Neutrophil (primary cell): ENCODE results near the gene NBDY.
"Not testable (repeated sequence)": the region's sequence is repeated elsewhere in the genome, so short reads cannot be mapped to it uniquely, and the experiment has no call there.

ENCODE experiments used
- H3K27ac ChIP-seq: fragments of 200-600 bp; sonication (generic); 2 replicates; pipeline ENCODE4 v1.5.1; 2016; ENCODE audit warnings: mild to moderate bottlenecking, moderate library complexity
- H3K27me3 ChIP-seq: fragments of 200-600 bp; sonication (generic); 2 replicates; pipeline ENCODE4 v1.6.0; 2016; ENCODE audit warnings: mild to moderate bottlenecking
- H3K36me3 ChIP-seq: fragments of 200-600 bp; sonication (generic); 2 replicates; pipeline ENCODE4 v1.5.1; 2017
- H3K4me1 ChIP-seq, 2 experiments: fragments of 200-600 bp in 1 of 2; sonication (generic) in 1 of 2; 1 replicate in 1 of 2; 2 replicates in 1 of 2; pipeline versions ENCODE4 v1.5.1 to v1.6.1; 2013 to 2016; ENCODE audit warnings: low read depth in 1 of 2, low read length in 1 of 2, mild to moderate bottlenecking in 1 of 2, moderate library complexity in 1 of 2; ENCODE audit not compliant: control insufficient read depth in 1 of 2, insufficient read depth in 1 of 2
- H3K4me3 ChIP-seq, 2 experiments: fragments of 200-600 bp in 1 of 2; sonication (generic) in 1 of 2; 1 replicate in 1 of 2; 2 replicates in 1 of 2; pipeline ENCODE4 v1.5.1; 2013 to 2016; ENCODE audit warnings: low read depth in 1 of 2, low read length in 1 of 2, mild to moderate bottlenecking in 1 of 2, moderate library complexity in 1 of 2
- H3K9me3 ChIP-seq: fragments of 200-600 bp; sonication (generic); 2 replicates; pipeline ENCODE4 v1.5.1; 2016
- CTCF ChIP-seq: fragments of 200-600 bp; sonication (generic); IDR thresholded peaks from 2 replicates; pipeline ENCODE4 v1.5.1; 2016; ENCODE audit warnings: antibody characterized with exemption

Gene NBDY

GRCh38 chrX:56802428-56802827, 73.4 kb downstream of the NBDY start:
- Histone ChIP-seq H3K4me1 (peaks cover 0 to 9% of the 10 kb centered on the region in 2 experiments), H3K27me3 (no peaks in the 10 kb centered on the region), H3K36me3 (no peaks in the 10 kb centered on the region), H3K4me3 (no peak overlapping the region), H3K27ac (no peak overlapping the region), H3K9me3 (no peaks in the 10 kb centered on the region)
- no peak for TF ChIP-seq CTCF

- no peaks in the 10 kb centered on the region for H3K36me3 ChIP-seq
- H3K27me3 ChIP-seq = no peaks in the 10 kb centered on the region
- peaks cover 0 to 9% of the 10 kb centered on the region in 2 experiments for H3K4me1 ChIP-seq
- H3K9me3 ChIP-seq = no peaks in the 10 kb centered on the region
- no peak overlapping the region for H3K27ac ChIP-seq
- TF ChIP-seq CTCF = no peak
- peak overlapping the region in 1 of 2 experiments; percentile 38 for H3K4me3 ChIP-seq
Measured at GRCh38 chrX:56802921-56803849, 74.1 kb downstream of the NBDY start.

GRCh38 chrX:56803850-56804681, 75.0 kb downstream of the NBDY start:
- Histone ChIP-seq H3K9me3 (no peaks in the 10 kb centered on the region), H3K36me3 (no peaks in the 10 kb centered on the region), H3K4me1 (peaks cover 0 to 9% of the 10 kb centered on the region in 2 experiments), H3K4me3 (no peak overlapping the region), H3K27me3 (no peaks in the 10 kb centered on the region), H3K27ac (no peak overlapping the region)
- TF ChIP-seq CTCF = no peak

GRCh38 chrX:56804867-56805266, 75.8 kb downstream of the NBDY start:
- no peak for TF ChIP-seq CTCF
- Histone ChIP-seq H3K9me3 (no peaks in the 10 kb centered on the region), H3K27me3 (no peaks in the 10 kb centered on the region), H3K4me3 (no peak overlapping the region), H3K4me1 (peaks cover 0 to 9% of the 10 kb centered on the region in 2 experiments), H3K27ac (no peak overlapping the region), H3K36me3 (no peaks in the 10 kb centered on the region)

GRCh38 chrX:56805399-56805798, 76.4 kb downstream of the NBDY start:
- TF ChIP-seq CTCF = no peak
- Histone ChIP-seq H3K9me3 (no peaks in the 10 kb centered on the region), H3K27me3 (no peaks in the 10 kb centered on the region), H3K4me1 (peaks cover 0 to 9% of the 10 kb centered on the region in 2 experiments), H3K36me3 (no peaks in the 10 kb centered on the region), H3K27ac (no peak overlapping the region), H3K4me3 (no peak overlapping the region)

- not testable (repeated sequence) for H3K4me3 ChIP-seq, H3K36me3 ChIP-seq, H3K4me1 ChIP-seq, H3K9me3 ChIP-seq, H3K27me3 ChIP-seq, H3K27ac ChIP-seq
Measured at GRCh38 chrX:56806176-56806575, 77.1 kb downstream of the NBDY start.
